HCT116 (cell line): ENCODE data around the gene SEMA7A. TPM values are rescaled to one million over a fixed set of nuclear protein-coding genes. Genes with fewer than 3 reads are reported as not detected.
A peak's percentile ranks its signal among the peaks of the same experiment; 100 is the strongest.
"Not testable (repeated sequence)": the region's sequence is repeated elsewhere in the genome, so short reads cannot be mapped to it uniquely, and the experiment has no call there.

Experiments used
- ATAC-seq: fragments of 200-7000 bp; cut with Tn5 transposase; 2 replicates; pipeline ENCODE4 v1.9.1; 2020; ENCODE audit warnings: mild to moderate bottlenecking, moderate library complexity
- BruUV-seq: library from RNA; stranded (reverse); fragments of 400-500 nt; replicated peaks from 2 replicates; lab custom pipeline; 2021; lab: Mats Ljungman, UMichigan
- CTCF ChIA-PET: fragments of 300-600 bp; sonication (Branson Sonifier 250); formaldehyde crosslinking; loops from one replicate; lab custom pipeline; 2021; ENCODE audit warnings: antibody characterized with exemption; lab: Charles Lee
- POLR2A ChIA-PET: fragments of 300-600, 350-600 bp; sonication (Branson Sonifier 250); formaldehyde crosslinking; loops from one replicate; lab custom pipeline; 2021; ENCODE audit warnings: antibody characterized with exemption; lab: Charles Lee
- RAD21 ChIA-PET, 2 experiments: fragments of 300-600 bp; sonication (Branson Sonifier 250); formaldehyde crosslinking; loops; one replicate each; lab custom pipeline; 2023; ENCODE audit warnings: low total read pairs in 2 of 2; ENCODE audit not compliant: uncharacterized antibody in 2 of 2, unreplicated experiment in 2 of 2, low non-redundant PET in 1 of 2; lab: Charles Lee
- DNase-seq: peaks from one replicate; pipeline ENCODE4 v3.0.0-alpha.2; 2010; ENCODE audit warnings: low read depth, low spot score
- H2AFZ ChIP-seq: fragments of 200-600 bp; shearing (Covaris generic), sonication (generic); 2 replicates; pipeline ENCODE4 v1.6.1; 2017; ENCODE audit warnings: low read depth, mixed run types, mixed read lengths, antibody characterized with exemption, low read length; ENCODE audit not compliant: poor library complexity, severe bottlenecking
- H3K27ac ChIP-seq: 2 replicates; pipeline ENCODE4 v1.5.1; 2012; ENCODE audit warnings: low read depth, low read length
- H3K27me3 ChIP-seq: fragments of 200-600 bp; sonication (generic); 2 replicates; pipeline ENCODE4 v1.6.1; 2016; ENCODE audit warnings: mixed run types, low read length, mixed read lengths; ENCODE audit not compliant: insufficient read depth
- H3K36me3 ChIP-seq, 2 experiments: fragments of 200-500 bp in 1 of 2; fragments of 200-600 bp in 1 of 2; sonication (Bioruptor generic) in 1 of 2; sonication (generic) in 1 of 2; 2 replicates each; pipeline versions ENCODE4 v1.5.1 to v1.6.1; 2014 to 2016; ENCODE audit warnings: low read length in 2 of 2, inconsistent platforms in 1 of 2, mixed read lengths in 1 of 2, mixed run types in 1 of 2; ENCODE audit not compliant: insufficient read depth in 2 of 2, control insufficient read depth in 1 of 2
- H3K4me1 ChIP-seq, 2 experiments: fragments of 200-600 bp in 1 of 2; sonication (generic) in 1 of 2; 2 replicates each; pipeline versions ENCODE4 v1.5.1 to v1.6.1; 2012 to 2017; ENCODE audit warnings: low read length in 2 of 2, inconsistent platforms in 1 of 2, mild to moderate bottlenecking in 1 of 2, mixed read lengths in 1 of 2, mixed run types in 1 of 2, moderate library complexity in 1 of 2; ENCODE audit not compliant: insufficient read depth in 2 of 2, control insufficient read depth in 1 of 2
- H3K4me2 ChIP-seq: fragments of 200-600 bp; sonication (generic); 2 replicates; pipeline ENCODE4 v1.6.1; 2017; ENCODE audit warnings: mixed run types, low read length, mixed read lengths
- H3K4me3 ChIP-seq, 2 experiments: fragments of 200-600 bp in 1 of 2; sonication (generic) in 1 of 2; replicated peaks in 1 of 2; 2 replicates each; pipeline ENCODE4 v1.5.1; 2011 to 2016; ENCODE audit warnings: low read length in 2 of 2, control low read depth in 1 of 2, low read depth in 1 of 2, mild to moderate bottlenecking in 1 of 2, mixed read lengths in 1 of 2, mixed run types in 1 of 2
- H3K79me2 ChIP-seq: fragments of 200-600 bp; sonication (generic); 2 replicates; pipeline ENCODE4 v1.6.1; 2017; ENCODE audit warnings: mild to moderate bottlenecking, mixed run types, low read length, moderate library complexity, mixed read lengths; ENCODE audit not compliant: insufficient read depth
- H3K9ac ChIP-seq: fragments of 200-600 bp; sonication (generic); 2 replicates; pipeline ENCODE4 v1.6.1; 2016; ENCODE audit warnings: low read length, mixed read lengths
- H3K9me2 ChIP-seq: fragments of 200-600 bp; sonication (generic), shearing (Covaris generic); 2 replicates; pipeline ENCODE4 v1.6.1; 2017; ENCODE audit warnings: mixed run types, mild to moderate bottlenecking, moderate library complexity; ENCODE audit not compliant: insufficient read depth
- H3K9me3 ChIP-seq, 2 experiments: fragments of 200-500 bp in 1 of 2; fragments of 200-600 bp in 1 of 2; sonication (Bioruptor generic) in 1 of 2; sonication (generic) in 1 of 2; 2 replicates each; pipeline ENCODE4 v1.6.1; 2014 to 2017; ENCODE audit warnings: low read length in 2 of 2, mixed read lengths in 2 of 2, inconsistent platforms in 1 of 2, low read depth in 1 of 2, mild to moderate bottlenecking in 1 of 2, mixed run types in 1 of 2, moderate library complexity in 1 of 2; ENCODE audit not compliant: control insufficient read depth in 1 of 2, insufficient read depth in 1 of 2
- H4K20me1 ChIP-seq: fragments of 200-600 bp; sonication (generic), shearing (Covaris generic); 2 replicates; pipeline ENCODE4 v1.6.1; 2017; ENCODE audit warnings: mixed run types, mild to moderate bottlenecking, moderate library complexity; ENCODE audit not compliant: insufficient read depth
- intact Hi-C: fragments of 100-400 bp; cut with micrococcal nuclease; formaldehyde crosslinking; loops from 2 replicates; pipeline ENCODE4 v1.10.0; 2022
- microRNA-seq: library from miRNA; unstranded; fragments of <30 nt; microRNA quantifications from one replicate; pipeline ENCODE4, GENCODE V29; 2016; ENCODE audit warnings: borderline number of aligned reads
- total RNA-seq: library from RNA; stranded (reverse); gene quantifications from one replicate; pipeline ENCODE4 v1.2.1, GENCODE V29; 2021; ENCODE audit not compliant: unreplicated experiment

Gene SEMA7A
- total RNA-seq, 1 experiment from 2014 or later: 13.8 TPM

DNA sequence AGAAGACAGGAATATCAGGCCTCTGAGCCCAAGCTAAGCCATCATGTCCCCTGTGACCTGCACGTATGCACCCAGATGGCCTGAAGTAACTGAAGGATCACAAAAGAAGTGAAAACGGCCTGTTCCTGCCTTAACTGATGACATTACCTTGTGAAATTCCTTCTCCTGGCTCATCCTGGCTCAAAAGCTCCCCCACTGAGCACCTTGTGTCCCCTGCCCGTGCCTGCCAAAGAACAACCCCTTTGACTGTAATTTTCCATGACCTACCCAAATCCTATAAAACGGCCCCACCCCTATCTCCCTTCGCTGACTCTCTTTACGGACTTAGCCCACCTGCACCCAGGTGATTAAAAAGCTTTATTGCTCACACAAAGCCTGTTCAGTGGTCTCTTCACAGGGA lies 74.4 kb downstream of the SEMA7A start:
- H3K4me2 ChIP-seq, H3K79me2 ChIP-seq, H3K27me3 ChIP-seq, H3K27ac ChIP-seq, H3K4me3 ChIP-seq, H3K9me2 ChIP-seq, H4K20me1 ChIP-seq, H3K9me3 ChIP-seq, H2AFZ ChIP-seq, H3K36me3 ChIP-seq, DNase-seq, POLR2A ChIA-PET, H3K4me1 ChIP-seq, ATAC-seq, RAD21 ChIA-PET, intact Hi-C loops, BruUV-seq, H3K9ac ChIP-seq: not testable (repeated sequence)
- CTCF ChIA-PET: interaction anchor here (1.2 kb wide), 1 partner anchor 11 kb away, joined by 3 read pairs; no protein-coding TSS in a partner anchor

Small RNAs within 50 kb of the gene (microRNA-seq; reads per million reads assigned to microRNA genes)
- gene MIR6881: 4.0 reads per million, percentile 4 among the genes with 10 or more reads in this experiment

Other genes with a start within 250 kb of the SEMA7A start
- gene STRA6, start 231.2 kb downstream of the SEMA7A start, total RNA-seq: 0.54 TPM
- gene CCDC33, start 197.6 kb downstream of the SEMA7A start, total RNA-seq: 0.15 TPM
- gene CYP11A1, start 66.3 kb downstream of the SEMA7A start, total RNA-seq: 0.57 TPM
- gene UBL7, start 27.2 kb upstream of the SEMA7A start, total RNA-seq: 65.3 TPM
- gene ARID3B, start 107.3 kb upstream of the SEMA7A start, total RNA-seq: 8.1 TPM
- gene CLK3, start 181.9 kb upstream of the SEMA7A start, total RNA-seq: 79.3 TPM